GM12878 (cell line): ENCODE measurements around the gene NDST3. TPM values are rescaled to one million over a fixed set of nuclear protein-coding genes. Genes with fewer than 3 reads are reported as not detected.

Experiments used
- ATAC-seq: fragments of 200-7000 bp; cut with Tn5 transposase; 3 replicates; pipeline ENCODE4 v1.9.1; 2020; ENCODE audit warnings: mild to moderate bottlenecking, moderate library complexity
- BruUV-seq: library from RNA; stranded (reverse); fragments of 400-500 nt; replicated peaks from 2 replicates; lab custom pipeline; 2021; lab: Mats Ljungman, UMichigan
- CTCF ChIA-PET: fragments of 300-600 bp; sonication (Branson Sonifier 250); formaldehyde crosslinking; extraction: SDS; loops from one replicate; lab custom pipeline; 2021; ENCODE audit warnings: inconsistent platforms; lab: Yijun Ruan, JAX
- POLR2A ChIA-PET: fragments of 350-600 bp; formaldehyde crosslinking; extraction: SDS; loops from one replicate; lab custom pipeline; 2021; ENCODE audit warnings: inconsistent platforms; lab: Charles Lee
- RAD21 ChIA-PET: fragments of 300-600 bp; sonication (Branson Sonifier 250); formaldehyde crosslinking; loops from one replicate; lab custom pipeline; 2023; ENCODE audit warnings: antibody characterized with exemption; ENCODE audit not compliant: unreplicated experiment; lab: Charles Lee
- SMC1A ChIA-PET: fragments of 300-600 bp; sonication (Branson Sonifier 250); formaldehyde crosslinking; loops from one replicate; lab custom pipeline; 2023; ENCODE audit not compliant: unreplicated experiment, uncharacterized antibody; lab: Charles Lee
- DNase-seq: peaks from one replicate; pipeline ENCODE4 v3.0.0-alpha.2; 2011; ENCODE audit warnings: low read depth, low spot score
- FAIRE-seq: peaks from 3 replicates; lab custom pipeline; 2011; peaks lifted over from hg19 to GRCh38; lab: Jason Lieb, UNC
- H2AFZ ChIP-seq: 2 replicates; pipeline ENCODE4 v1.6.0; 2011; ENCODE audit warnings: low read depth, low read length, control low read depth; ENCODE audit not compliant: control insufficient read depth
- H3K27ac ChIP-seq: 2 replicates; pipeline ENCODE4 v1.5.1; 2011; ENCODE audit warnings: control low read depth; ENCODE audit not compliant: control insufficient read depth, insufficient read depth
- H3K27me3 ChIP-seq, 2 experiments: replicated peaks in 1 of 2; 2 replicates each; pipeline versions ENCODE4 v1.6.0 to v1.6.1; 2011; ENCODE audit warnings: low read length in 1 of 2; ENCODE audit not compliant: control insufficient read depth in 2 of 2, insufficient read depth in 2 of 2
- H3K36me3 ChIP-seq, 2 experiments: 2 replicates each; pipeline ENCODE4 v1.5.1; 2011; ENCODE audit warnings: low read length in 1 of 2; ENCODE audit not compliant: control insufficient read depth in 2 of 2, insufficient read depth in 2 of 2
- H3K4me1 ChIP-seq: 2 replicates; pipeline ENCODE4 v1.6.1; 2011; ENCODE audit warnings: mild to moderate bottlenecking, low read length, moderate library complexity, mixed read lengths; ENCODE audit not compliant: control insufficient read depth, insufficient read depth
- H3K4me2 ChIP-seq: 2 replicates; pipeline ENCODE4 v1.6.0; 2011; ENCODE audit warnings: control low read depth; ENCODE audit not compliant: control insufficient read depth, insufficient read depth
- H3K4me3 ChIP-seq: fragments of 200-600 bp; sonication (generic); 2 replicates; pipeline ENCODE4 v1.5.1; 2016
- H3K79me2 ChIP-seq: 2 replicates; pipeline ENCODE4 v1.6.0; 2011; ENCODE audit warnings: low read length; ENCODE audit not compliant: control insufficient read depth, insufficient read depth
- H3K9ac ChIP-seq: 2 replicates; pipeline ENCODE4 v1.8.0; 2011; ENCODE audit warnings: low read length, control low read depth, mixed read lengths; ENCODE audit not compliant: control insufficient read depth, insufficient read depth
- H3K9me3 ChIP-seq: replicated peaks from 3 replicates; pipeline ENCODE4 v1.5.1; 2011; ENCODE audit warnings: mild to moderate bottlenecking, low read length; ENCODE audit not compliant: control insufficient read depth, insufficient read depth
- H4K20me1 ChIP-seq: 2 replicates; pipeline ENCODE4 v1.6.0; 2011; ENCODE audit not compliant: control insufficient read depth, insufficient read depth
- CBX3 ChIP-seq: fragments of 200-600 bp; sonication (generic); IDR thresholded peaks from 2 replicates; pipeline ENCODE4 v1.6.1; 2016; ENCODE audit warnings: low read depth, borderline replicate concordance
- CHD4 ChIP-seq: fragments of 200-600 bp; sonication (generic); IDR thresholded peaks from 2 replicates; pipeline ENCODE4 v1.6.1; 2016; ENCODE audit warnings: mild to moderate bottlenecking
- CREM ChIP-seq: IDR thresholded peaks from 2 replicates; pipeline ENCODE4 v1.6.1; 2014; ENCODE audit warnings: antibody characterized with exemption, low read depth
- CTCF ChIP-seq, 3 experiments: IDR thresholded peaks in 2 of 3; conservative IDR thresholded peaks in 1 of 3; 2 replicates each; pipeline ENCODE4 v1.5.1; 2011; ENCODE audit warnings: low read depth in 3 of 3, low read length in 3 of 3, mild to moderate bottlenecking in 3 of 3, control low read depth in 2 of 3, moderate library complexity in 2 of 3, inconsistent platforms in 1 of 3, mixed read lengths in 1 of 3; ENCODE audit not compliant: control insufficient read depth in 2 of 3, insufficient read depth in 1 of 3; ENCODE audit errors: extremely low read depth in 1 of 3
- EP300 ChIP-seq, 2 experiments: fragments of 150-350 bp in 1 of 2; IDR thresholded peaks; 2 replicates each; pipeline ENCODE4 v1.6.1; 2011 to 2012; ENCODE audit warnings: low read depth in 2 of 2, low read length in 2 of 2, borderline replicate concordance in 1 of 2, improper control_type of control experiment in 1 of 2, inconsistent platforms in 1 of 2; ENCODE audit not compliant: control insufficient read depth in 1 of 2
- IKZF2 ChIP-seq, 2 experiments: fragments of 450-650 bp; IDR thresholded peaks; 2 replicates each; pipeline ENCODE4 v1.6.1; 2017; ENCODE audit warnings: mild to moderate bottlenecking in 2 of 2, moderate library complexity in 2 of 2
- NR2C1 ChIP-seq: fragments of 450-650 bp; IDR thresholded peaks from 2 replicates; pipeline ENCODE4 v1.6.1; 2017; ENCODE audit warnings: antibody characterized with exemption, mild to moderate bottlenecking, moderate library complexity
- NR2F1 ChIP-seq: fragments of 450-650 bp; conservative IDR thresholded peaks from 2 replicates; pipeline ENCODE4 v1.6.1; 2017; ENCODE audit warnings: mild to moderate bottlenecking
- PAX5 ChIP-seq: IDR thresholded peaks from 2 replicates; pipeline ENCODE4 v1.6.1; 2011; ENCODE audit warnings: low read depth, low read length, borderline replicate concordance
- PBX3 ChIP-seq: IDR thresholded peaks from 2 replicates; pipeline ENCODE4 v1.6.1; 2011; ENCODE audit warnings: mild to moderate bottlenecking, low read depth, low read length, moderate library complexity; ENCODE audit not compliant: insufficient replicate concordance
- PML ChIP-seq: IDR thresholded peaks from 2 replicates; pipeline ENCODE4 v1.6.1; 2012; ENCODE audit warnings: low read length, inconsistent platforms
- RELB ChIP-seq: fragments of 450-650 bp; IDR thresholded peaks from 2 replicates; pipeline ENCODE4 v1.6.1; 2017; ENCODE audit warnings: low read depth, mild to moderate bottlenecking, moderate library complexity
- SIN3A ChIP-seq: IDR thresholded peaks from 2 replicates; pipeline ENCODE4 v1.6.1; 2012; ENCODE audit warnings: low read depth, low read length, improper control_type of control experiment
- SIX5 ChIP-seq: IDR thresholded peaks from 2 replicates; pipeline ENCODE4 v1.6.1; 2011; ENCODE audit warnings: mild to moderate bottlenecking, low read depth, low read length, moderate library complexity; ENCODE audit not compliant: severe bottlenecking
- SREBF1 ChIP-seq: IDR thresholded peaks from 2 replicates; pipeline ENCODE4 v1.6.1; 2012; ENCODE audit warnings: mild to moderate bottlenecking, low read length
- STAT3 ChIP-seq: IDR thresholded peaks from 2 replicates; pipeline ENCODE4 v1.6.1; 2011; ENCODE audit warnings: low read depth, low read length, improper control_type of control experiment
- TCF3 ChIP-seq: IDR thresholded peaks from 2 replicates; pipeline ENCODE4 v1.6.1; 2012; ENCODE audit warnings: low read depth, mild to moderate bottlenecking, low read length, borderline replicate concordance; ENCODE audit not compliant: insufficient read depth
- USF2 ChIP-seq: IDR thresholded peaks from 2 replicates; pipeline ENCODE4 v1.6.1; 2011; ENCODE audit warnings: low read depth, low read length, improper control_type of control experiment, borderline replicate concordance
- ZSCAN29 ChIP-seq: fragments of 450-650 bp; IDR thresholded peaks from 2 replicates; pipeline ENCODE4 v1.6.1; 2017; ENCODE audit warnings: mild to moderate bottlenecking, moderate library complexity
- in situ Hi-C: fragments of 300-500 bp; cut with MboI; formaldehyde crosslinking; loops from 9 replicates; pipeline ENCODE4 v1.14.3; 2018; ENCODE audit warnings: mixed read lengths
- intact Hi-C: fragments of 100-400 bp; cut with micrococcal nuclease; formaldehyde crosslinking; loops from one replicate; pipeline ENCODE4 v1.14.2; 2022; ENCODE audit not compliant: unreplicated experiment
- polyA plus RNA-seq, 11 experiments: library from polyadenylated mRNA; depleted of rRNA in 4 of 11; unstranded in 6 of 11; stranded (reverse) in 5 of 11; fragments of >200 nt; fragmentation: Nextera tagmentation in 4 of 11; fragmentation: Illumina TruSeq in 1 of 11; extraction: Ambion mirVana in 4 of 11; extraction: Trizol in 1 of 11; gene quantifications; 1 replicate in 1 of 11; 2 replicates in 10 of 11; pipeline versions ENCODE4 v1.2.1 to v1.2.3, GENCODE V29; 2011 to 2016; ENCODE audit warnings: inconsistent platforms in 2 of 11, missing spikeins in 2 of 11, low read depth in 1 of 11
- total RNA-seq, 4 experiments: library from RNA; depleted of rRNA in 3 of 4; stranded (reverse); fragments of >200 nt in 3 of 4; fragmentation: Illumina TruSeq in 1 of 4; extraction: Trizol in 1 of 4; gene quantifications; 2 replicates each; pipeline versions ENCODE4 v1.2.1 to v1.2.3, GENCODE V29; 2013 to 2021

Gene NDST3
- total and polyA plus RNA-seq, 10 of the 15 experiments (the other 5 are each of a cell fraction or from before 2014, with no cell fraction given) = 0.03 TPM; not detected in 8

GRCh38 chr4:118081434-118081833, 47.1 kb downstream of the NDST3 start:
- H3K27ac ChIP-seq = no peak overlapping the region
- CTCF ChIA-PET = no interaction called here
- no peaks in the 10 kb centered on the region for H3K36me3 ChIP-seq
- H3K9me3 ChIP-seq = no peaks in the 10 kb centered on the region
- SMC1A ChIA-PET = no interaction called here
- H3K4me3 ChIP-seq = no peak overlapping the region
- no peak overlapping the region for H2AFZ ChIP-seq
- DNase-seq (no peak), ATAC-seq (no peak), FAIRE-seq (no peak)
- H3K27me3 ChIP-seq = no peaks in the 10 kb centered on the region
- no peaks in the 10 kb centered on the region for H4K20me1 ChIP-seq
- POLR2A ChIA-PET = no interaction called here
- intact Hi-C loops (no loop called here), in situ Hi-C loops (no loop called here)
- H3K4me2 ChIP-seq = no peak overlapping the region
- H3K4me1 ChIP-seq = no peaks in the 10 kb centered on the region
- TF ChIP-seq ZSCAN29 (no peak), CREM (no peak), RELB (no peak), USF2 (no peak), CHD4 (no peak), PML (no peak), STAT3 (no peak), CBX3 (no peak), PBX3 (no peak), SREBF1 (no peak), NR2C1 (no peak), SIN3A (no peak), SIX5 (no peak), PAX5 (no peak), CTCF (IDR thresholded peaks at IDR 0.05 in 2 of 3, conservative IDR thresholded peaks at IDR 0.05 in 1 of 3; ENCODE audit: control insufficient read depth in 2 of 3, extremely low read depth in 1 of 3, insufficient read depth in 1 of 3, low read depth in 3 of 3, low read length in 3 of 3) (no peak), IKZF2 (IDR thresholded peaks at IDR 0.05) (no peak), NR2F1 (no peak), EP300 (IDR thresholded peaks at IDR 0.05; ENCODE audit: borderline replicate concordance in 1 of 2, control insufficient read depth in 1 of 2, low read depth in 2 of 2, low read length in 2 of 2) (no peak), TCF3 (no peak)
- no peak overlapping the region for H3K9ac ChIP-seq
- no TSS peak for BruUV-seq
- RAD21 ChIA-PET = no interaction called here
- H3K79me2 ChIP-seq = no peaks in the 10 kb centered on the region
